Activated CD8-positive, alpha-beta memory T cell treated with anti-CD3 and anti-CD28 coated beads for 48 hours (primary cell): ENCODE measurements around the gene NACC2.
"Not testable (repeated sequence)": the region's sequence is repeated elsewhere in the genome, so short reads cannot be mapped to it uniquely, and the experiment has no call there.

Experiments used
- DNase-seq, 3 experiments: peaks; one replicate each; pipeline ENCODE4 v3.0.0-alpha.2; 2020; ENCODE audit warnings: low read depth in 2 of 3, low spot score in 2 of 3

The NACC2 gene

DNA sequence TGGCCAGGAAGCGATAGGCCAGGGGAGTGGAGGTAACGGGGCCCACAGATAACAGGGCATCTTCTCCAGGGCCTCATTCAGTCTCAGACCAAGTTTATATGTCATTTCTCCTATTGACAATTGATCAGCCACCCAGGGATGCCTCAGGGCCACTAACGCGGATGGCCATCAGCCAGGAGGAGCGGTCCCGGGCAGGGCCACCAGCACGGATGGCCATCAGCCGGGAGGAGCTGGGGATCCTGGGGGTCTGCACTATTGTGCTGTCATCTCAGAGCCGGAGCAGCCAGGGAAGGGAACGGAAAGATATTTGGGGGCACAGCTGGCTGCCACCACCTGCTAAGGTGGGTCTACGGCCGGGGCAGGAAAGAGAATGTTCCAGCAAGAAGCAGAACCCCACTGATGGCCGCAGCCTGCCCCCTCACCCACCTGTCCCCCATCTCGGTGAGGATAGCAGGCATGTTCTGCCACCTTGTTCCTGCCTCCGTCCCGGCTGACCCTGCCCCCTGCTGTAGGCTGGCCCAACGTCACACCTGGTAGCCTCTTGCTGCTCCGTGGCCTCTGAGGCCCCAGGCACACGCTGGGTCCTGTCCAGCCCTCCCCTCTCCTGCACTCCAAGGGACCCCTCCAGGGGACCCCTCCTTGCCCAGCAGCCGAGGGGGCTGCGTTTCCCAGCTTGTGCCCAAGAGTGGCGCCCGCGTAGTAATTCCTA, 112.4 kb downstream of the NACC2 start:
- DNase-seq = no peak

DNA sequence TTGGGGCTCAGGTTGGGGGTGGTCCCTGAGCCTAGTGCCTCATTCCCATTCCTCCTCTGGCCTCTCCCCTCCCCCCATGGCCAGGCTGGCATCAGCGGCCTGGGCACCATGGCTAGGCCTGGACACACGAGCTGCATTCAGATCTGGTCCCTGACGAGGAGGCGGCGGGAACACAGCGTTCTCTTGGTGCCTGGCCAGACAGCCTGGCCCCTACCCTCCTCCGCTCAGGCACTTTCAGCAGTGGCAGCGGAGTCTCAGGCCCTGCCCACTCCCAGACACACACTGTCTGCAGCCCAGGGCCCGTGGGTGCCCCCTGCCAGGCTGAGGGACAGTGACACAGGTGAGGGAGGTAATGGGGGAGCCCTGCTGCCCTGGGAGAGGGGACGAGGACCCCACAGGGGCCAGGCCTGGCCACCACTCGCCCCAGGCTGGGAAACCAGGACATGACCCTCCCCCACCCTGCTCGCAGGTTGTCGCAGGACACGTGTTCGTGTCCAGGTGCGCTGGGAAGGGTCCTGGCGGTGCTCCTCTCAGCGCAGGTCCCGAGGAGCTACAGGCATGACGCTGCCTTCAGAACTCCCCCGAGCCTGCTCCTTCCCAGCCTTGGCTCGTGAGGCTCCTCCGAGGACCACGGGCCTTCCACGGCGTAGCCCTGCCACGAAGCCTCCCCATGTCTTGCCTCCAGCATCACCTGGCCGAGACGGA, 114.0 kb downstream of the NACC2 start:
- no peak for DNase-seq

DNA sequence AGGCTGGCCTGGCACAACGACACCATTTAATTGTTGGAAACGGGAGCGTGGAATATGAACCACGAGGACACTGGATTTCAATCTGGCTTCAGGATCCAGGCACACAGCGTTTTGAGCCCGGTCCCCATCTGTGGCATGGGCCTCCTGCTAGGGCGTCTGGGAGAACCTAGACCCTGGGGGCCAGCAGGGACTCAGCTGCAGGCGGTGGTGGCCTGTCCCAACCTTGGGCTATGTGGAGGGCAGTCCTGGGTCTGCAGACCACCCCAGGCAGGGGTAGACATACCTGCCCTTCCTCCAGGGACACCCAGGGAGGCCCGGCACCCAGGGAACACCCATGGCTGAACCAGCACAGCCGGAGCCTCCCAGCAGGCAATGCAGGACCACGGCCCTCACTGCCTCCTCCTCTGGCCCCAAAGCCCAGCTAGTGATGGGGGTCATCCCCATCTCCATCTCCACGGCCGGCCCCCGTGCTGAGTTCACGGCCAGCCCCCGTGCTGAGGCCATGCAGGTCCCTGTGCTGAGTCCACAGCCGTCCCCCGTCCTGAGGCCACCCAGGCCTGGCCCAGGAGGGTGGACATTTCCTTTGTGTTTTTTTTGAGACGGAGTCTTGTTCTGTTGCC, 115.4 kb downstream of the NACC2 start:
- DNase-seq = no peak

DNA sequence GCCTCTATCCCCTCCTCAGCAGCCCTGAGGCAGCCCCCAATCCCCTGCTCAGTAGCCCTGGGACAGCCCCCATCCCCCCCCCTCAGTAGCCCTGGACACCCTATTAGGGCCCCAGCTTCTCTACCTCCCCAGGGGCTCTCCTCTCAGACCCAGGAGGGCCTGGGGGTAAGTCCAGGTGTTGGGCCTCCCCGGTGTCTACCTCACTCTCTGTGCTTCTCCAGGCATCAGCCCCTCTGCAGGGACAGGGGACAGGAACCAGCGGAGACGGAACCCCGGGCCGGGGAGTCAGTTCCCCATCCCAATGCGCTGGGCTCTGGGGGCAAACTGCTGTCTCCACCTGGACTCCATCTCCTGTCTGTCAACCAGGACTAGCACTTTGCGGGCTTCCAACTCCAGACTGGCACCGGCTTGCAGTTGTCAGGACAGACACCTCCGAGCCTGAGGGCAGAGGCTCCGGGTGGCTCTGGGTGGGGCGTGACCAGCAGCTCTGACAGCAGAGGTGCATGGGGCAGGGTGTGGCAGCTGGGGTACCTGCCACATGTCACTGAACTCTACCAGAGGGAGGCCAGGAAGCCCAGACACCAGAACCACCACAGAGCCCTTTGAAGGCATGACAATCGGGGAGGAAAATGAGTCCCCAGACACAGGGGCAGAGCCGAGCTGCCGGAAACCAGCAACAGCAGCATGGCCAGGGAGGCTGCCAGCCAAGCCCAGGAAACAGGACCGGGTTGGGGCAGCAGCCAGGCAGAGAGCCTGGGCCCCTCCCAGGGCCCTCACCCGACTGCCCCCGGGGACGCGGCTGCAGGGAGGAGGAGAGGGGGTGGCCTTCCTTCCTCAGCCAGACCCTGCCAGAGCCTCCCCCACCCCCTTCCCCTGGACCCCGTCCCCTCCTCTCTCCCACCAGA, 116.2 kb downstream of the NACC2 start:
- DNase-seq = no peak

DNA sequence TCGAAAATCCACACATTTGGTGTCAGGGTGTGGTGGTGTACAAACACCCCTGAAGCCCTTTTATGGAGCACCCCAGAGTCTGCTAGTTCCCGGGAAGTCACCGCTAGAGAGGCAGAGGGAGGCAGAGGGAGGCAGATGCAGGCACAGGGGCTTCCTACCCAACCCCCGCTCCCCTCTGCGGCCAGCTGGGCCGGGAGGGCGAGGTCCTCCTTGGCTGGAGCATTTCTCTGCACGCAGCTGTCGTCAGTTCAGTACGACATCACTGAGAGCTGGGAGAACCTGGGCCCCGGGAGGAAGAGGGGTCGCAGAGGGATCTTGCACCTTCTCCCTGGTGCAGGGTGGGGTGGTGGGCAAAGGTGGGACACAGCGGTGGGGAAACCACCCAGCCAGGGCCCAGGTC, 118.1 kb downstream of the NACC2 start:
- DNase-seq = no peak

DNA sequence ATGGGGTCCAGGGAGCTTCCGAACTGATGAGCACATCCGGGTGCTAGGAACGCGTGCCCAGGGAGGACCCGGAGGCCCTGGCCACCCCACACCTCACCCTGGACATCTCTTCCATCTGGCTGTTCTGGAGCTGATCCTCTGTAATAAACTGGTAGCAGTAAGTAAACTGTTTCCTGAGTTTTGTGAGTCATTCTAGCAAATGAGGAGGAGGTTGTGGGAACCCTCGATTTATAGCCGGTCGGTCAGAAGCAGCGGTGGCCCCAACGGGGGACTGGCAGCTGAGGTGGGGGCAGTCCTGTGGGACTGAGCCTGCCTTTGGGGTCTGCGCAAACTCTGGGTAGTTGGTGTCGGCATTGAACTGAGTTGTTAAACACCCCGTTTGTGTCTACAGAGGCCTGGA, 118.6 kb downstream of the NACC2 start:
- no peak for DNase-seq

DNA sequence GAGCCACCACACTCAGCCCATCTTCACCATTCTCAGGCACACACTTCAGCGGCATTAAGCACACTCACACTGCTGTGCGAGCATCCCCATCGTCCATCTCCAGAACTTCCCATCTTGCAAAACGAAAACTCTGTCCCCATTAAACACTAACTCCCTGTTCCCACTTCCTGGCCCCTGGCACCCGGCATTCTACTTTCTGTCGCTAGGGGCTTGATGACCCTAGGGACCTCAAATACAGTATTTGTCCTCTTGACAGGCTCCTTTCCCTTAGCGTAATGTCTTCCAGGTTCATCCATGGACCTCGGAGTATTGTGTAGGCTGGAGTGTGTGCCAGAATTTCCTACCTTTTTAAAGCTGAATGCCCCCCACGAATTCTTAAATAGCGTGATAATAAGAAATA, 119.3 kb downstream of the NACC2 start:
- no peak for DNase-seq

DNA sequence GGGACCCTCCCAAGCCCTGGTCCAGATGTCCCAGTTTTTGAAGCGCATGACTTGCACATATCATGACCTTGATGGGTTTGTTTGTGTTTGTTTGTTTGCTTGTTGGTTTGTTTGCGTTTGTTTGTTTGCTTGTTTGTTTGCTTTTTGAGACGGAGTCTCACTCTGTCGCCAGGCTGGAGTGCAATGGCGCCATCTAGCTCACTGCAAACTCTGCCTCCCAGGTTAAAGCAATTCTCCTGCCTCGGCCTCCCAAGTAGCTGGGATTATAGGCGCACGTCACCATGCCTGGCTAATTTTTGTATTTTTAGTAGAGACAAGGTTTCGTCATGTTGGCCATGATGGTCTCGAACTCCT, 120.9 kb downstream of the NACC2 start:
- no peak for DNase-seq

DNA sequence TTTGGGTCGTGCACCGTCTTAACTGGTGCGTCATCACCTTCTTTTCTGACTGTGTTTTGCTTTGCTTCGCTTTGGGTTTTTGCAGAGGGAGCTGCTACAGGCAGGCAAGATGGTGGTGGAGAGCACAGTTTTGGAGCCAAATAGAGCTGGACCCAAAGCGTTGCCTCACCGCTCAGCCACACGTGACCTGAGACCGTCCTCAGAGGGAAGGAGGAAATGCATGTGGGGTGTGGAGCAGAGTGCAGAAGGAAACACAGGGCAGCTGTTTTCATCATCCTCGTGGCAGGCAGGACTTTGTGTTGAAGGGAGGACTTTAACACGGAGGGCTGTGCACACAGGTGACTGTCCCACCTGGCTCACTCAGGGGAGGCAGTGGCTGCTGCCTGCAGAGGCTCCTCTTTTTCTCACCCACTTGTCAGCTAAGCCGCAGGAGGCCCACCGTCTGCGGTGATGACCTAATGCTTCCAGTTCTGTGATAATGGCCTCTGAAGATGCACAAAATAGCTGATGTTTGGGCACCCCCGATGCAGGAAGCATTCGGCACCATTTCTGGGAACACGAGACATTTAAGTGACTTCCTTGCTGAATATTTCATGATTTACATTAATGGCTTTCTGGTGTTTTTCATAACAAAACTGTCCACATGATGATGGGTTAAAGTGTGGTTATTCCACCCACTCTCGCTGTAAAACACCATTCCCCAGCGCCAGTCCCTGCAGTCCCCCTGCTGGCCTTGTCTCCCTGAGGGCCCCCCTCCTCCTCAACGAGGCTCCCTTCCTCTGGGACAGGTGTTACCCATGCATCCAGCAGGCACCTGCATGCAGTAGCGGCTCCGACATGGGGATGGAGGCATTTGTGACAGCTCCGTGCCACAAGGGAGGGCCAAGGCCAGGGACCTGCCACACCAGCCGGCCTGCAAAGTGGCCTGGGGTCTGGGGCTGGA, 121.5 kb downstream of the NACC2 start:
- DNase-seq = no peak

DNA sequence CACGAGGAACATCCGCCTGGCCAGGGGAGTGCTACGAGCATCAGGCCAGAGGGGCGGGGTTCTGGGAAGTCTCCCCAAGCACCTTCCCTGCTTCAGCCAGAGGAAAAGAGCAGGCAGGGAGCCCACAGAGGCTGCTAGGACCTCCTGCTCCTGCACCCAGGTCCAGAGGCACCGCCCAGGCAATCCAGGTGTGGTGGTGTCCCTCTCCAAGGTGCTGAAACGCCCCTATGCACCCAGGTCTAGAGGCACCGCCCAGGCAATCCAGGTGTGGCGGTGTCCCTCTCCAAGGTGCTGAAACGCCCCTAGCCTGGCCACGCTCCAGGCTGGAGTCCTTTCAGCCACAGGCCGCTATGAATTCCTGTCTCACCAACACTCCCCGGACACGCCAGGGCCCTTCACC, 123.2 kb downstream of the NACC2 start:
- no peak for DNase-seq

DNA sequence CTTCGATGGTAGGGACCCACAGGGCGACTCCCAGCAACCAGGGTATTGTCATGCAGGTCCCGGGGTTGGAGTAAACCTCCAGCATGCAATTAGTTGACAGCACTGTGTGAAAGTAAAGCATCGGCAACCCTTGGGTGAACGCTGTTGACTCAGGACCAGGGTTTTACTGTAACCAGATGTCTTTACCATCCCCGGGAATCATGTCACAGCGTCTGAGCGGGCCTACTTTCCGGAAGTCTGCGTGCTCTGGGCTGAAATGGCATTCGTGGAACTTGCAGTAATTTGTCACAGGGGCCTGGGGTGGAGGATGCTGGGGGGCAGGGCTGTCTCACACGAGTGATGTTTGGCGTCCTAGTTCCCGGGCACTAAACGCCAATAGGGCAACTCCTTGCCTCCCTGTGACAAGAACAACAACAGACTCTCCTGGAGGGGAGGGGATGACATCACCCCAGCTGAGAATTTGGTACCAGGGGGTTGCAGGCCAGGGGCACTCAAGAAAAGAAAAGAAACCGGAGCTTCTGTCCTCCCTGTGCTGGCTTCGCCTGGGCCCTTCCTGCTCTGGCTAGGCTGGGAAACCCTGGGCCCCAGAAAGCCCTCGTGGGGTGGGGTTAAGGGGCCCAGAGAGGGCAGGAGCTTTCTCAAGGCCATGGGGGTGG, 123.8 kb downstream of the NACC2 start:
- no peak for DNase-seq

DNA sequence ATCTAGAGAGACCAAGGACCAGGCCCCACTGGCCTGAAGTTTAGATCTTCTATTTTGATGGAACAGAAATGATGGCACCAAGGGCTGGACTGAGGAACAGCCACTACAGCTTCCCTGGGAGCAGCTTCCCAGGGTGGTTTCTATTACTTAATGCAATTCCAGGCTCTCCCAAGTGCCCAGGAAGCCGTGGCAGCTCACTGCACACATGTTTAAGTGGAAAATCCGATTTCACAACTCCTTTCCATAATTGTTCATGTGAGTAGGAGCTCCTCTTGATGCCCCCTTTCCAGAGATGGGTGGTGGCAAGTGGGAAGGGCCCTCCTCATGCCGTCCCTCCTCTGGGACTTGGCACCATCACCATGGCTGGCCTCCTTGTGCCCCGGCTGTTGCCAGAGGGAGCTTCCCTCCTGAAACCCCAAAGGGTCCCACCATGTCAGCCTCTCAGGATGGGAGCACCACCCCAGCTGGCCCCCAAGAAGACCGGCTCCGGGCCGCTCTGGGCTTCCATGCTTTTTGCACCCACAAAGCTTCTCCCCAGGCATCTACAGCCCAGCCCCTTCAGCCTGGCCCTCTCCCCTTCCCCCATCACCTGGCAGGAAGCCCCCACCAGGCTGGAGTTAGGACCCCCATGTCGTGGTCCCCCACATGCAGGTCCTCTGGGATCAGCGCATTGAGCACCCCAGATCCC, 124.8 kb downstream of the NACC2 start:
- no peak for DNase-seq

DNA sequence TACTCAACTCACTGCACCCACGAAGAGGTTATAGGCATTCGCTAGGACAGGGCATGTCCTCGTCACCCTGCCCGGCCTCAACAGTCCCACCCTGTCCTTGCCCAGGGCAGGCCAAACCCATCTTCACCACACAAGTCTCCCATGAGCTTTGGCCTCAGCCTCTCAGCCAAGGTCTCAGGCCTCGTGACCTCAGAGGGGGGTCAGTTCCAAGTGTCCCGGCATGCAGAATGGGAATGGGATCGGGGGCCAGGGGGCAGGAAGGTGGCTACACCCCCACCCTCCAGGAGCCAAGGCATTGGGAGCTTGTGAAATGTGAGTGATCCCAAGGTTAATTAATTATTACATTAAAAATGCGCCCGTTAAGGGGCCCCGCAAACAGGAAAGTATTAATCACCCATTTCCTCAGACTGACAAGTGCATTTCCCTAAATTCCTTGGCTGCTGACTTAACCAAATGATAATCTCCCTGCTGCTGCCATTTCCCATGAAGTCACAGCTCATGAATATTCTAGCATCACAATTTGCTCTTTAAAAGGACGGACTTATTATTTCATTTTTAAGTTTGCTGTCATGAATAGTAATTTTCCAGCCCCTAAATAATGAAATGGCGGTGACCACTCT, 125.9 kb downstream of the NACC2 start:
- DNase-seq = no peak

DNA sequence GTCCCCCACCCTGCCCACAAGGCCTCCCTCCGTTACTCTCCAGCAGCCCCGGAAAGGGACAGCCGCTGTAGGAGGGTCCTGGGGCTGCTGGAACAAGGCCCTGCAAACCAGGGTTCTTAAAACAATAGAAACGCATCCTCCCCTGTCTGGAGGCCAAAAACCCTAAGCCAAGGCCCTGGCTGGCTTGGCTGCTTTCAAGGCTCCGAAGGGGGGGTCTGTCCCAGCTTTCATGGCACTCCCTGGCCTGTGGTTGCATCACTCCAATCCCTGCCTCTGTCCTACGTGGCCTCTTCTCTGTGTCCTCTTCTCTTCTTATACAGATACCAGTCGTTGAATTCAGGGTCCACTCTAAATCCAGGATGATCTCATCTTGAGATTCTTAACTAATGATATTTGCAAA, 126.5 kb downstream of the NACC2 start:
- DNase-seq = no peak

DNA sequence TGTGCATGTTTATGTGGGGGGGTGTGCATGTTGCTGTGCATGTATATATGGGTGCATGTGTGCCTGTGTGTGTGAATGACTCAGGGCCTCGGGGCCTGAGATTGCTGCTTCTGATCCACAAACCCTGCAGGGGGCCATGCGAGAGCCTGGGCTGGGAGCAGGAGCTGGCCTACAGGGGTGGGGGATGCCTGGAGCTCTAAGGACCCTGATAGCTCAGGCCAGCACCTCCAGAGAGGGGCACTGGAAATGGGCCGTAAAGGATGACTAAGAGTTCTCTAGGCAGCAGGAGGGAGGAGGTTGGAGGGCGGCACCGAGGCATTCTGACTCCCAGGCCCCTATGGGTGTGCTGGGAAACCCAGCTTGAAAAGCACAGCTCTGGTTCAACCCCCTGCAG, 127.0 kb downstream of the NACC2 start:
- DNase-seq = no peak

DNA sequence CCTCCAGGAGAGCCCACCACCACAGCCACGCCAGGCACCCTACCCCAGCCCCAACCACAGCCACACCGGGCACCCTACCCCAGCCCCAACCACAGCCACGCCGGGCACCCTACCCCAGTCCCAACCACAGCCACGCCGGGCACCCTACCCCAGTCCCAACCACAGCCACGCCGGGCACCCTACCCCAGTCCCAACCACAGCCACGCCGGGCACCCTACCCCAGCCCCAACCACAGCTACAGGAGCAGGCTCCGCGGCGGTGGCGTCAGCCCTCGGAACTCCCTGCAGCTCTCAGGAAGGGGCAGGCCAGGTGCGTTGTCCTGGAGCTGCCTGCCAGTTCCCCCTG, 128.2 kb downstream of the NACC2 start:
- not testable (repeated sequence) for DNase-seq

DNA sequence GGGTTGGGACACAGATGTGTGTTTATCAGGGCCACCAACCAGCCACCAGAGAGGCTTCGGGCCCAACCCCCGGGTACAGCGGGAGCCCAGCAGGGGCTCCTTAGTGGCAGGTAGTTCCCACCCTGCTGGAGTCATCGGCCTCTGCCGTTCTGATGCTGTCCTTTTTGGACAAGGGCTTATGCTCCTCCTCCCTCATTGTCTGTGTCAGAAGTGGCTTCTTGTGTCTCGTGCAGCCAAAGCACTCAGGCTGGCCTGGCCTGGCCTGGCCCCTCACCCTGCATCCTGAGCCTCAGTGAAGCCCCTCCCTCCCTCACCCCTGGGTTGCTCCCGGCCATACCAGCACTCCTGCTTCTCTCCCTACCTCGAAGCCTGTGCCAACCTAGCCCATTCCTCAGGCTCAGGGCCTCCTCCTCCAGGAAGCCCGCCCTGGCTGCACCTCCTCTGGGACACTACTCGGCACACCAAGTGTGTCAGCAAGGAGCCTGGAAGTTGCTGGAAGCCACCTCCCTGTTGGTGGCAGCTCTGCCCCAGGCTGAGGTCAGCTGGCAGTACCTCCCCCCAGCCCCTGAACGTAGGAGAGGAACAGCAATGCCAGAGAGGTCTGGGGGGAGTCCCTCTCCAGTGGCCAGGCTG, 129.8 kb downstream of the NACC2 start:
- DNase-seq = no peak

DNA sequence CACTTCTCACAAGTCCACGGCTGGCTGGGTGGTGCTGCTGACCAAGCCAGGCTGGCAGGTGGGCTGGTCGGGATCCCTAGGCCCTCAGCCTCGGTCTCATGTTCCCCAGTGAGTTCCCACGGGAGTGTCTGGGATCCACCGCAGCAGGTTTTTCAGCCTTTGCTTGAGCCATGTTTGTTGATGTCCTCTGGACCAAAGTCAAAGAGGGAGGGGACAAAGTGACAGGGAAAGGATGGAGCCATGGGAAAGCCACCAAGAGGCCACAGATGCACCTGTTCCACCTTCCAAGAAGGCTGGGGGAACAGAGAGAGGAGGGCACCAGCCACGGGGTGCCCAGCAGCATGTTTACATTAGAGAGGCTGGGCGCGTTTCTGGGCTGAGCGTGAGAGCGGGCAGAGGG, 131.2 kb downstream of the NACC2 start:
- DNase-seq = no peak

DNA sequence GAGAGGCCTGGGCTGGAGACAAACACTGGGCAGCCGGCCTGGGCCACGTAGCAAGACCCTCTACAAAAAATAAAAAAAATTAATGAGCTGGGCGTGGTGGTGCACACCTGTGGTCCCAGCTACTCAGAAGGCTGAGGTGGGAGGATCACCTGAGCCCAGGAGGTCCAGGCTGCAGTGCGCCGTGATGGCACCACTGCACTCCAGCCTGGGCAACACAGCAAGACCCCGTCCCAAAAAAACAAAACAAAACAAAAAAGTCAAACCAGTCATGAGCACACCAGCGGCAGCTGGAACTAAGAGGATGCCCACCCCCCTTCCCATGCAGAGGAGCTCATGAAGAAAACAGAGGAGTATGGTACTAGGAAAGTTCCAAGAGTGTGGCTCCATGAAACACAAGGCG, 131.8 kb downstream of the NACC2 start:
- no peak for DNase-seq
